SK-N-SH treated with all-trans-retinoic acid at 6 μM for 48 hours (cell line): ENCODE results near the gene CLEC3A.

ENCODE experiments used
- ATAC-seq: fragments of 200-7000 bp; cut with Tn5 transposase; 3 replicates; pipeline ENCODE4 v1.9.1; 2020; ENCODE audit warnings: mild to moderate bottlenecking, moderate library complexity
- ARNTL ChIP-seq: fragments of 450-650 bp; formaldehyde crosslinking; IDR thresholded peaks from 2 replicates; pipeline ENCODE4 v1.5.0; 2020; ENCODE audit warnings: low read depth, mild to moderate bottlenecking, moderate library complexity, borderline replicate concordance
- BACH2 ChIP-seq: fragments of 250-450 bp; sonication (Bioruptor Pico); IDR thresholded peaks from 2 replicates; pipeline ENCODE4 v1.9.0; 2021; ENCODE audit warnings: mild to moderate bottlenecking, borderline replicate concordance
- CSDC2 ChIP-seq: fragments of 250-450 bp; sonication (Bioruptor Pico); IDR thresholded peaks from 2 replicates; pipeline ENCODE4 v1.5.0; 2020; ENCODE audit warnings: mild to moderate bottlenecking, moderate library complexity
- CSRNP3 ChIP-seq: fragments of 250-450 bp; sonication (Bioruptor Pico); IDR thresholded peaks from 2 replicates; pipeline ENCODE4 v1.5.1; 2021; ENCODE audit warnings: mild to moderate bottlenecking, moderate library complexity
- ESRRG ChIP-seq: fragments of 250-450 bp; sonication (Bioruptor Pico); IDR thresholded peaks from 2 replicates; pipeline ENCODE4 v1.6.1; 2021; ENCODE audit warnings: mild to moderate bottlenecking
- GLIS3 ChIP-seq: fragments of 250-450 bp; sonication (Bioruptor Pico); IDR thresholded peaks from 2 replicates; pipeline ENCODE4 v1.5.0; 2020; ENCODE audit warnings: mild to moderate bottlenecking, moderate library complexity
- ISL1 ChIP-seq: fragments of 250-450 bp; sonication (Bioruptor Pico); IDR thresholded peaks from 2 replicates; pipeline ENCODE4 v2.1.2; 2022; ENCODE audit warnings: mild to moderate bottlenecking, moderate library complexity
- OSR1 ChIP-seq: fragments of 250-450 bp; sonication (Bioruptor Pico); IDR thresholded peaks from 2 replicates; pipeline ENCODE4 v1.8.0; 2022; ENCODE audit warnings: moderate library complexity, mild to moderate bottlenecking, inconsistent platforms
- PPARA ChIP-seq: fragments of 250-450 bp; sonication (Bioruptor Pico); IDR thresholded peaks from 2 replicates; pipeline ENCODE4 v1.5.0; 2020; ENCODE audit warnings: mild to moderate bottlenecking, borderline replicate concordance
- RARB ChIP-seq: fragments of 250-450 bp; sonication (Bioruptor Pico); IDR thresholded peaks from 2 replicates; pipeline ENCODE4 v1.8.0; 2021; ENCODE audit warnings: mild to moderate bottlenecking, moderate library complexity
- SNAI2 ChIP-seq: fragments of 250-450 bp; sonication (Bioruptor Pico); IDR thresholded peaks from 2 replicates; pipeline ENCODE4 v1.5.0; 2020; ENCODE audit warnings: mild to moderate bottlenecking, moderate library complexity
- TCF4 ChIP-seq: fragments of 250-450 bp; sonication (Bioruptor Pico); IDR thresholded peaks from 2 replicates; pipeline ENCODE4 v1.8.0; 2021; ENCODE audit warnings: mild to moderate bottlenecking, moderate library complexity, borderline replicate concordance
- TOX ChIP-seq: fragments of 250-450 bp; sonication (Bioruptor Pico); IDR thresholded peaks from 2 replicates; pipeline ENCODE4 v1.8.0; 2021; ENCODE audit warnings: mild to moderate bottlenecking, moderate library complexity, borderline replicate concordance
- ZC3H10 ChIP-seq: fragments of 250-450 bp; sonication (Bioruptor Pico); IDR thresholded peaks from 2 replicates; pipeline ENCODE4 v1.5.1; 2021; ENCODE audit warnings: mild to moderate bottlenecking, moderate library complexity
- ZFP3 ChIP-seq: fragments of 250-450 bp; sonication (Bioruptor Pico); IDR thresholded peaks from 2 replicates; pipeline ENCODE4 v1.5.0; 2020; ENCODE audit warnings: mild to moderate bottlenecking, moderate library complexity
- ZFP30 ChIP-seq: fragments of 450-650 bp; formaldehyde crosslinking; IDR thresholded peaks from 2 replicates; pipeline ENCODE4 v1.5.0; 2022; ENCODE audit warnings: mild to moderate bottlenecking, moderate library complexity
- ZNF565 ChIP-seq: fragments of 450-650 bp; formaldehyde crosslinking; conservative IDR thresholded peaks from 2 replicates; pipeline ENCODE4 v1.5.0; 2020; ENCODE audit warnings: low read depth, mild to moderate bottlenecking, moderate library complexity
- TF ChIP-seq, protein P1 (sequence below): fragments of 250-450 bp; sonication (Bioruptor Pico); IDR thresholded peaks from 2 replicates; pipeline ENCODE4 v1.5.1; 2020; ENCODE audit warnings: low read depth, mild to moderate bottlenecking, moderate library complexity
- TF ChIP-seq, protein P2 (sequence below): fragments of 250-450 bp; sonication (Bioruptor Pico); IDR thresholded peaks from 2 replicates; pipeline ENCODE4 v1.5.0; 2020; ENCODE audit warnings: mild to moderate bottlenecking, moderate library complexity
- TF ChIP-seq, protein P3 (sequence below): fragments of 250-450 bp; sonication (Bioruptor Pico); IDR thresholded peaks from 2 replicates; pipeline ENCODE4 v1.8.0; 2021; ENCODE audit warnings: low read depth, mild to moderate bottlenecking, moderate library complexity, borderline replicate concordance

The CLEC3A gene

DNA sequence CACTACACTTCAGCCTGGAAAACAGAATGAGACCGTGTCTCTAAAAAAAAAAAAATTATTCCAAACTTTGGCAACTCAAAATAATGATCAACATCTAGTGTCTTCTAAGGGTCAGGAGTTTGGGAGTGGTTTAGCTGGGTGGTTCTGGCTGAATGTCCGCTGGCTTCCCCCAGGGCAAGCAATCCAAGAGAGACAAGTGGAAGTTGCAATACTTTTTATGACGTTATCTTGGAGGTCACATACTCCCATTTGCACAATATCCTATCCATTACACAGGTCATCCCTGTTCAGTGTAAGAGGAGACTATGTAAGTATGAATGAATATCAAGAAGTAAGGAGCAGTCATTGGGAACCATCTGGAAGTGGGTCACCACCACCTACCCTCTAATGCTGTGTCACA is 15.2 kb upstream of the CLEC3A start (continued):
- TF ChIP-seq, protein P1, sequence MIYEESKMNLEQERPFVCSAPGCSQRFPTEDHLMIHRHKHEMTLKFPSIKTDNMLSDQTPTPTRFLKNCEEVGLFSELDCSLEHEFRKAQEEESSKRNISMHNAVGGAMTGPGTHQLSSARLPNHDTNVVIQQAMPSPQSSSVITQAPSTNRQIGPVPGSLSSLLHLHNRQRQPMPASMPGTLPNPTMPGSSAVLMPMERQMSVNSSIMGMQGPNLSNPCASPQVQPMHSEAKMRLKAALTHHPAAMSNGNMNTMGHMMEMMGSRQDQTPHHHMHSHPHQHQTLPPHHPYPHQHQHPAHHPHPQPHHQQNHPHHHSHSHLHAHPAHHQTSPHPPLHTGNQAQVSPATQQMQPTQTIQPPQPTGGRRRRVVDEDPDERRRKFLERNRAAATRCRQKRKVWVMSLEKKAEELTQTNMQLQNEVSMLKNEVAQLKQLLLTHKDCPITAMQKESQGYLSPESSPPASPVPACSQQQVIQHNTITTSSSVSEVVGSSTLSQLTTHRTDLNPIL (CRISPR knock-in tag), result no peak
- TF ChIP-seq RARB (CRISPR knock-in tag) (no peak), BACH2 (CRISPR knock-in tag) (no peak), TCF4 (CRISPR knock-in tag) (no peak)
- TF ChIP-seq, all 23 proteins: peak for 0

GRCh38 chr16:78024159-78024558 is 1.8 kb downstream of the CLEC3A start:
- no peak for ATAC-seq
- TF ChIP-seq GLIS3 (CRISPR knock-in tag), result no peak
- TF ChIP-seq ZFP30, result no peak
- TF ChIP-seq RARB (CRISPR knock-in tag), result no peak
- TF ChIP-seq CSRNP3 (CRISPR knock-in tag), result no peak
- TF ChIP-seq ARNTL (CRISPR knock-in tag), result no peak
- no peak for TF ChIP-seq BACH2 (CRISPR knock-in tag)
- no peak for TF ChIP-seq ZFP3
- no peak for TF ChIP-seq PPARA (CRISPR knock-in tag)
- no peak for TF ChIP-seq SNAI2 (CRISPR knock-in tag)
- TF ChIP-seq TCF4 (CRISPR knock-in tag), result no peak
- no peak for TF ChIP-seq OSR1 (CRISPR knock-in tag)
- TF ChIP-seq, protein P1 (CRISPR knock-in tag), result no peak
- TF ChIP-seq ISL1 (CRISPR knock-in tag), result no peak
- TF ChIP-seq, protein P2, sequence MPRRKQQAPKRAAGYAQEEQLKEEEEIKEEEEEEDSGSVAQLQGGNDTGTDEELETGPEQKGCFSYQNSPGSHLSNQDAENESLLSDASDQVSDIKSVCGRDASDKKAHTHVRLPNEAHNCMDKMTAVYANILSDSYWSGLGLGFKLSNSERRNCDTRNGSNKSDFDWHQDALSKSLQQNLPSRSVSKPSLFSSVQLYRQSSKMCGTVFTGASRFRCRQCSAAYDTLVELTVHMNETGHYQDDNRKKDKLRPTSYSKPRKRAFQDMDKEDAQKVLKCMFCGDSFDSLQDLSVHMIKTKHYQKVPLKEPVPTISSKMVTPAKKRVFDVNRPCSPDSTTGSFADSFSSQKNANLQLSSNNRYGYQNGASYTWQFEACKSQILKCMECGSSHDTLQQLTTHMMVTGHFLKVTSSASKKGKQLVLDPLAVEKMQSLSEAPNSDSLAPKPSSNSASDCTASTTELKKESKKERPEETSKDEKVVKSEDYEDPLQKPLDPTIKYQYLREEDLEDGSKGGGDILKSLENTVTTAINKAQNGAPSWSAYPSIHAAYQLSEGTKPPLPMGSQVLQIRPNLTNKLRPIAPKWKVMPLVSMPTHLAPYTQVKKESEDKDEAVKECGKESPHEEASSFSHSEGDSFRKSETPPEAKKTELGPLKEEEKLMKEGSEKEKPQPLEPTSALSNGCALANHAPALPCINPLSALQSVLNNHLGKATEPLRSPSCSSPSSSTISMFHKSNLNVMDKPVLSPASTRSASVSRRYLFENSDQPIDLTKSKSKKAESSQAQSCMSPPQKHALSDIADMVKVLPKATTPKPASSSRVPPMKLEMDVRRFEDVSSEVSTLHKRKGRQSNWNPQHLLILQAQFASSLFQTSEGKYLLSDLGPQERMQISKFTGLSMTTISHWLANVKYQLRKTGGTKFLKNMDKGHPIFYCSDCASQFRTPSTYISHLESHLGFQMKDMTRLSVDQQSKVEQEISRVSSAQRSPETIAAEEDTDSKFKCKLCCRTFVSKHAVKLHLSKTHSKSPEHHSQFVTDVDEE (CRISPR knock-in tag), result no peak
- TF ChIP-seq ZC3H10, result no peak

GRCh38 chr16:78025631-78026030 is 3.3 kb downstream of the CLEC3A start:
- TF ChIP-seq, protein P1 (CRISPR knock-in tag), result no peak
- TF ChIP-seq BACH2 (CRISPR knock-in tag) (no peak), SNAI2 (CRISPR knock-in tag) (no peak), TCF4 (CRISPR knock-in tag) (no peak), CSDC2 (CRISPR knock-in tag) (no peak), GLIS3 (CRISPR knock-in tag) (no peak), ESRRG (CRISPR knock-in tag) (no peak), PPARA (CRISPR knock-in tag) (no peak), RARB (CRISPR knock-in tag) (no peak), ARNTL (CRISPR knock-in tag) (no peak), ZFP3 (no peak), TOX (CRISPR knock-in tag) (no peak), ZNF565 (CRISPR knock-in tag) (no peak), ISL1 (CRISPR knock-in tag) (no peak), ZFP30 (no peak)
- TF ChIP-seq, protein P3, sequence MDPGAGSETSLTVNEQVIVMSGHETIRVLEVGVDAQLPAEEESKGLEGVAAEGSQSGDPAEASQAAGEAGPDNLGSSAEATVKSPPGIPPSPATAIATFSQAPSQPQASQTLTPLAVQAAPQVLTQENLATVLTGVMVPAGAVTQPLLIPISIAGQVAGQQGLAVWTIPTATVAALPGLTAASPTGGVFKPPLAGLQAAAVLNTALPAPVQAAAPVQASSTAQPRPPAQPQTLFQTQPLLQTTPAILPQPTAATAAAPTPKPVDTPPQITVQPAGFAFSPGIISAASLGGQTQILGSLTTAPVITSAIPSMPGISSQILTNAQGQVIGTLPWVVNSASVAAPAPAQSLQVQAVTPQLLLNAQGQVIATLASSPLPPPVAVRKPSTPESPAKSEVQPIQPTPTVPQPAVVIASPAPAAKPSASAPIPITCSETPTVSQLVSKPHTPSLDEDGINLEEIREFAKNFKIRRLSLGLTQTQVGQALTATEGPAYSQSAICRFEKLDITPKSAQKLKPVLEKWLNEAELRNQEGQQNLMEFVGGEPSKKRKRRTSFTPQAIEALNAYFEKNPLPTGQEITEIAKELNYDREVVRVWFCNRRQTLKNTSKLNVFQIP, result no peak

More at GRCh38 chr16:78025631-78026030, 3.3 kb downstream of the CLEC3A start:
- ATAC-seq, result no peak
